Lower leg skin (tissue), 3 donors: ENCODE results near the gene ATP6V1E1.

Source experiments
- POLR2A ChIP-seq, 2 donors: fragments of 450-650 bp; IDR thresholded peaks; one replicate each; pipeline ENCODE4 v1.6.1; 2016 to 2017; ENCODE audit warnings: antibody characterized with exemption in 2 of 2, mild to moderate bottlenecking in 1 of 2, moderate library complexity in 1 of 2
- TF ChIP-seq, protein P1 (sequence below), 3 donors: fragments of 450-650 bp; IDR thresholded peaks; one replicate each; pipeline ENCODE4 v1.5.1; 2016; ENCODE audit warnings: antibody characterized with exemption in 3 of 3, mild to moderate bottlenecking in 3 of 3, moderate library complexity in 2 of 3

GRCh38 chr22:17607891-17608521 lies 20.5 kb downstream of the ATP6V1E1 start:
- TF ChIP-seq, protein P1, sequence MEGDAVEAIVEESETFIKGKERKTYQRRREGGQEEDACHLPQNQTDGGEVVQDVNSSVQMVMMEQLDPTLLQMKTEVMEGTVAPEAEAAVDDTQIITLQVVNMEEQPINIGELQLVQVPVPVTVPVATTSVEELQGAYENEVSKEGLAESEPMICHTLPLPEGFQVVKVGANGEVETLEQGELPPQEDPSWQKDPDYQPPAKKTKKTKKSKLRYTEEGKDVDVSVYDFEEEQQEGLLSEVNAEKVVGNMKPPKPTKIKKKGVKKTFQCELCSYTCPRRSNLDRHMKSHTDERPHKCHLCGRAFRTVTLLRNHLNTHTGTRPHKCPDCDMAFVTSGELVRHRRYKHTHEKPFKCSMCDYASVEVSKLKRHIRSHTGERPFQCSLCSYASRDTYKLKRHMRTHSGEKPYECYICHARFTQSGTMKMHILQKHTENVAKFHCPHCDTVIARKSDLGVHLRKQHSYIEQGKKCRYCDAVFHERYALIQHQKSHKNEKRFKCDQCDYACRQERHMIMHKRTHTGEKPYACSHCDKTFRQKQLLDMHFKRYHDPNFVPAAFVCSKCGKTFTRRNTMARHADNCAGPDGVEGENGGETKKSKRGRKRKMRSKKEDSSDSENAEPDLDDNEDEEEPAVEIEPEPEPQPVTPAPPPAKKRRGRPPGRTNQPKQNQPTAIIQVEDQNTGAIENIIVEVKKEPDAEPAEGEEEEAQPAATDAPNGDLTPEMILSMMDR (IDR thresholded peaks at IDR 0.05), result no peak
- TF ChIP-seq POLR2A (IDR thresholded peaks at IDR 0.05), result no peak
